ENCODE data around the gene EPAS1.

DNA sequence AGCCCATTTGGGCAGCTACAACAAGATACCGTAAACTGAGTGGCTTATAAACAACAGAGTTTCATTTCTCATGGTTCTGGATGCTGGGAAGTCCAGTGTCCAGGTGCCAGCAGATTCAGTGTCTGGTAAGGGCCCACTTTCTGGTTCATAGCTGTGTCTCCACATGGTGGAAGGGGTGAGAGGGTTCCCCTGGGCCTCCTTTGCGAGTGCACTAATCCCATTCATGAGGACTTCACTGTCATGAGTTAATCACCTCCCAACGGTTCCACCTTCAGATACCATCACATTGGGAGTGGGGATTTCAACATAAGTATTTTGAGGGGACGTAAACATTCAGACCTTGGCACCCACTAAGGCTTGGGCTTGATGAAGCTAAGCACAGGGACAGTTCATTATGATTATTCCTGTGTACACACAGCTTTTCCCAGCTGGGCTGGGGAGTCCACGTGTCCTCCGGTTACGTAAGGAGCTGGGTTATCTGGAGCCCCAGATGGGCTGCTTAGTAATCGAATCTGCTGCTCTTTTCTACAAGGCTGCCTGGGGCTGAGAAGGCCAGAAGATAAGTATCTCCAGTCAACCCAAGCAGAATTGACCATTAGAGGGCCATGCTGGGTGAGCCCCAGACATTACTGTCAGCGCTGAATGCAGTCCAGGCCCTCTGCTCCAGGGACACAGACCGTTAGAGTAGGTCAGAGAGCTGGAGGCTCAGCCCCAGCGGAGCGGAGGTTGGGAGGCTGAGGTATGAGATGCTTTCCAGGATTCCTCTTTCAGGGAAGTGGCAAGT, 42.7 kb downstream of the EPAS1 start:
- TF ChIP-seq YY1 (IDR thresholded peaks at IDR 0.05; ENCODE audit: insufficient read depth, insufficient read length) (no peak), ZNF274 (IDR thresholded peaks at IDR 0.05; ENCODE audit: low read depth, low read length) (no peak)
